Heart right ventricle (tissue), 16 donors: ENCODE data around the gene ANKFY1. TPM values are rescaled to one million over a fixed set of nuclear protein-coding genes. Genes with fewer than 3 reads are reported as not detected.

Experiments used
- ATAC-seq, 8 donors: fragments of 200-7000 bp; cut with Tn5 transposase; one replicate each; pipeline ENCODE4 v1.9.1; 2020; ENCODE audit warnings: mild to moderate bottlenecking in 8 of 8, moderate library complexity in 8 of 8, moderate number of reproducible peaks in 1 of 8
- DNase-seq, 2 donors: peaks; one replicate each; pipeline ENCODE4 v3.0.0-alpha.2; 2020
- H3K27ac ChIP-seq, 10 donors: fragments of 200-600 bp; sonication (generic) in 2 of 10; one replicate each; pipeline versions ENCODE4 v1.5.0 to v1.8.0; 2020 to 2022; ENCODE audit warnings: mild to moderate bottlenecking in 3 of 10
- H3K27me3 ChIP-seq, 7 donors: fragments of 200-600 bp; one replicate each; pipeline ENCODE4 v1.8.0; 2021 to 2022; ENCODE audit warnings: mild to moderate bottlenecking in 2 of 7
- H3K36me3 ChIP-seq, 9 donors: fragments of 200-600 bp; sonication (generic) in 1 of 9; one replicate each; pipeline versions ENCODE4 v1.5.0 to v1.8.0; 2020 to 2022; ENCODE audit warnings: mild to moderate bottlenecking in 2 of 9
- H3K4me1 ChIP-seq, 9 donors: fragments of 200-600 bp; sonication (generic) in 1 of 9; one replicate each; pipeline versions ENCODE4 v1.5.0 to v1.8.0; 2020 to 2022; ENCODE audit warnings: mild to moderate bottlenecking in 4 of 9
- H3K4me3 ChIP-seq, 10 donors: fragments of 200-600 bp; sonication (generic) in 2 of 10; one replicate each; pipeline versions ENCODE4 v1.5.0 to v1.8.0; 2020 to 2022; ENCODE audit warnings: mild to moderate bottlenecking in 7 of 10, moderate library complexity in 2 of 10
- H3K9me3 ChIP-seq, 11 donors: fragments of 200-600 bp in 10 of 11; sonication (generic) in 2 of 11; one replicate each; pipeline versions ENCODE4 v1.5.0 to v1.8.0; 2013 to 2022; ENCODE audit warnings: mild to moderate bottlenecking in 2 of 11, control low read depth in 1 of 11, moderate library complexity in 1 of 11
- WGBS, 2 donors: extraction: QIAGEN DNeasy Blood & Tissue Kit; methylation state at CpG; one replicate each; pipeline ENCODE4 v1.1.7; 2013; ENCODE audit warnings: inconsistent platforms in 1 of 2; 5-methylcytosine and 5-hydroxymethylcytosine counted together
- intact Hi-C, 10 donors: fragments of 100-400 bp; cut with DNase I; formaldehyde crosslinking; loops; one replicate each; pipeline versions ENCODE4 v1.11.1 to v1.14.2; 2022
- polyA plus RNA-seq, 2 donors: library from polyadenylated mRNA; stranded (reverse); fragments of 200-250 nt; gene quantifications; one replicate each; pipeline ENCODE4 v1.2.3, GENCODE V29; 2013
- total RNA-seq, 10 donors: library from RNA; stranded (reverse); fragmentation: NEBNext Ultra II Directional in 3 of 10; extraction: Animal tissue kit (Norgen Biotek cat#: 25700) in 3 of 10; gene quantifications; one replicate each; pipeline versions ENCODE4 v1.2.1 to v1.2.4, GENCODE V29; 2021 to 2023
- TF ChIP-seq, protein P1 (sequence below), 9 donors: fragments of 200-600 bp; sonication (generic) in 2 of 9; IDR thresholded peaks; one replicate each; pipeline versions ENCODE4 v1.5.0 to v1.8.0; 2021 to 2022; ENCODE audit warnings: antibody characterized with exemption in 9 of 9, mild to moderate bottlenecking in 5 of 9, moderate library complexity in 1 of 9
- donor health status: Arrhythmogenic right ventricular cardiomyopathy.
- donor health status: ischemic (EF 13 %, LVEDD 7.1; RV severe dilation, severe dysfunction).
- donor health status: healthy with polysubstance abuse.
- donor health status: DM: no; HTN: yes; CAD: no.
- donor health status: DM: no; HTN: no; CAD: no.
- donor health status: ischemic (EF 25% LVEDD 6.9; RV normal size, moderate dysfunction).
- donor health status: ischemic (EF 25% LVEDD 5.7; RV mildly dilated, moderate dysfunction).
- donor health status: healthy.
- donor health status: DM: yes; HTN: yes; CAD: no.
- donor health status: Ischemic cardiomyopathy.
- donor health status: ischemic (EF 35%, LVEDD 5.7; RV mildly dilated, moderate dysfunction).
- donor health status: nonischemic (EF 11% LVEDD 7.7; RV severe dilation, severe dysfunction).
- donor health status: DM: yes; HTN: yes; CAD: no.
- donor health status: PGD.
- donor health status: ischemic (EF 29% LVEDD 5.4; RV normal size, mild dysfunction).
- donor health status: nonischemic (EF 23%, LVEDD 6.1; RV moderate dilation, normal function).

The ANKFY1 gene
- total and polyA plus RNA-seq, 12 donors, result 8.6 to 34.4 (median 24.0) TPM

DNA sequence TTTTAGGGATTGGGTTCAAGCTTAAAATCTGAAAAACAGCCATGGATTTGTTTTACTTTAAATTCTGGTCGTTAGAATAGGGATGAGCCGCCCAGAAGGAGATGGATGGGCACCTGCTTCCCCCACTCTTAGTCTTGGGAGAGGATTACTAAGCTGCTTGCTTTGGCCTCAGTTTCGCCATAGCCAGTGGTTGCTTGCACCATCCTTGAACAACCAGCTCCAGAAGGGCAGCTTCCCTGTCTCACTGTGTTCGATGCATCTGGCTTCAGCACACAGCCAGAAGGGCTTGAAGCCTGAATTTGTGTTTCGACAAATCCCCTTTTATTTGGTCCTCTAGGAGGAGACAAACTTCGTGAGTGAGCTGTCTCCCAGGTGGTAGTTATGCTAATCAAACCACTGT lies 113.7 kb downstream of the ANKFY1 start:
- Histone ChIP-seq H3K27ac (no peak overlapping the region), H3K27me3 (no peaks in the 10 kb centered on the region), H3K36me3 (peaks cover 0 to 45% (median 9%) of the 10 kb centered on the region in 9 donors), H3K4me3 (no peak overlapping the region), H3K4me1 (peaks cover 0 to 2% (median 0%) of the 10 kb centered on the region in 9 donors), H3K9me3 (no peaks in the 10 kb centered on the region)
- TF ChIP-seq, protein P1, sequence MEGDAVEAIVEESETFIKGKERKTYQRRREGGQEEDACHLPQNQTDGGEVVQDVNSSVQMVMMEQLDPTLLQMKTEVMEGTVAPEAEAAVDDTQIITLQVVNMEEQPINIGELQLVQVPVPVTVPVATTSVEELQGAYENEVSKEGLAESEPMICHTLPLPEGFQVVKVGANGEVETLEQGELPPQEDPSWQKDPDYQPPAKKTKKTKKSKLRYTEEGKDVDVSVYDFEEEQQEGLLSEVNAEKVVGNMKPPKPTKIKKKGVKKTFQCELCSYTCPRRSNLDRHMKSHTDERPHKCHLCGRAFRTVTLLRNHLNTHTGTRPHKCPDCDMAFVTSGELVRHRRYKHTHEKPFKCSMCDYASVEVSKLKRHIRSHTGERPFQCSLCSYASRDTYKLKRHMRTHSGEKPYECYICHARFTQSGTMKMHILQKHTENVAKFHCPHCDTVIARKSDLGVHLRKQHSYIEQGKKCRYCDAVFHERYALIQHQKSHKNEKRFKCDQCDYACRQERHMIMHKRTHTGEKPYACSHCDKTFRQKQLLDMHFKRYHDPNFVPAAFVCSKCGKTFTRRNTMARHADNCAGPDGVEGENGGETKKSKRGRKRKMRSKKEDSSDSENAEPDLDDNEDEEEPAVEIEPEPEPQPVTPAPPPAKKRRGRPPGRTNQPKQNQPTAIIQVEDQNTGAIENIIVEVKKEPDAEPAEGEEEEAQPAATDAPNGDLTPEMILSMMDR (IDR thresholded peaks at IDR 0.05), result no peak
- DNase-seq, result no peak
- WGBS, 2 donors, result 89 to 95% methylated on average over 6 of the region's 6 CpGs
- intact Hi-C loops, result no loop called here
- no peak for ATAC-seq

DNA sequence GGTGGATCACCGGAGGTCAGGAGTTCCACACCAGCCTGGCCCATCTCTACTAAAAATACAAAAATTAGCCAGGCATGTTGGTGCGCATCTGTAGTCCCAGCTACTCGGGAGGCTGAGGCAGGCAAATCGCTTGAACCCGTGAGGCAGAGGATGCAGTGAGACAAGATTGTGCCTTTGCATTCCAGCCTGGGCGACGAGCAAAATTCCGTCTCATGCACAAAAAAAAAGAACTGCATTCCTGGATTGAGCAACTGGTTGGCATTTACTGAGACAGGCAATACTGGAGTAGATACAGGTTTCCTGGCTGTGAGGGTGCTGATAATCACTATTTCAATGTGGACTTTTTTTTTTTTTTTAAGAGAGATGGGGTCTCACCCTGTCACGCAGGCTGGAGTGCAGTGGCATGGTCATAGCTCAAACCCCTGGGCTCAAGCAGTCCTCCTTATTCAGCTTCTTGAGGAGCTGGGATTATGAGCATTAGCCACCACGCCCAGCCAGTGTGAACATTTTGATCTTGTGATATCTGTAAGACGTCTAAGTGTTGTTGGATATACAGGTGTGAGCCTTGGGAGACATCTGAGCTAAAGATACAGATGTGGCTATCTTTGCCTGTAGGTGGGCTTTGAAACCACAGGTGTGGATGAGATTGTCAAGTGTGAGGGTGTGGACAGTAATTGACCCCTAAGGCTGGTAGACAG lies 115.0 kb downstream of the ANKFY1 start:
- Histone ChIP-seq H3K4me1 (peaks cover 0 to 14% (median 6%) of the 10 kb centered on the region in 9 donors), H3K27ac (no peak overlapping the region), H3K36me3 (peaks cover 0 to 32% (median 0%) of the 10 kb centered on the region in 9 donors), H3K4me3 (no peak overlapping the region), H3K9me3 (no peaks in the 10 kb centered on the region), H3K27me3 (no peaks in the 10 kb centered on the region)
- DNase-seq (no peak), ATAC-seq (no peak)
- 84 to 89% methylated on average over 11 of the region's 11 CpGs for WGBS, 2 donors
- intact Hi-C loops, result no loop called here
- TF ChIP-seq, protein P1 (IDR thresholded peaks at IDR 0.05), result no peak

DNA sequence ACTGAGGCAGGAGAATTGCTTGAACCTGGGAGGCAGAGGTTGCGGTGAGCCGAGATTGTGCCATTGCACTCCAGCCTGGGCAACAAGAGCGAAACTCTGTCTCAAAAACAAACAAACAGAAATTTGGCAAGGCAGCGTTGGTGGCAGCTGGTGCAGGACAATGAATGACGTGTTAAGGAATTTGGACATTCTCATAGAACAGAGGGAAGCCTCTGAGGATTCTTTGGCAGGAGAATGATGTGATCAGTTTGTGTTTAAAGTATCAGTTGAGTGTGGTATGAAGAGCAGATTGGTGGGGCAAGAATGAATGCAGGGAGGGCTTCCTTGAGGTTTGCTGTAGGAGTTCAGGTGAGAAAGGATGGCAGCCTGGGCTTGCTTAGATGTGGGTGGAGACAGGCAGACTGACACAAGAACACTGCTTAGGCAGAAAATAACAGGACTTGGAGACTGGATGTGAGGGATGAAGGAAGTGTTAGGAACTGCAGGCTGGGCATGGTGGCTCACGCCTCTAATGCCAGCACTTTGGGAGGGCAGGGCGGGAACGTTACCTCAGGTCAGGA lies 115.9 kb downstream of the ANKFY1 start:
- Histone ChIP-seq H3K27ac (no peak overlapping the region), H3K36me3 (peaks cover 0 to 23% (median 0%) of the 10 kb centered on the region in 9 donors), H3K4me3 (no peak overlapping the region), H3K27me3 (no peaks in the 10 kb centered on the region), H3K9me3 (no peaks in the 10 kb centered on the region), H3K4me1 (peaks cover 0 to 14% (median 6%) of the 10 kb centered on the region in 9 donors)
- 87 to 91% methylated on average over 8 of the region's 8 CpGs for WGBS, 2 donors
- intact Hi-C loops, result no loop called here
- TF ChIP-seq, protein P1 (IDR thresholded peaks at IDR 0.05), result no peak
- no peak for ATAC-seq
- DNase-seq, result no peak

DNA sequence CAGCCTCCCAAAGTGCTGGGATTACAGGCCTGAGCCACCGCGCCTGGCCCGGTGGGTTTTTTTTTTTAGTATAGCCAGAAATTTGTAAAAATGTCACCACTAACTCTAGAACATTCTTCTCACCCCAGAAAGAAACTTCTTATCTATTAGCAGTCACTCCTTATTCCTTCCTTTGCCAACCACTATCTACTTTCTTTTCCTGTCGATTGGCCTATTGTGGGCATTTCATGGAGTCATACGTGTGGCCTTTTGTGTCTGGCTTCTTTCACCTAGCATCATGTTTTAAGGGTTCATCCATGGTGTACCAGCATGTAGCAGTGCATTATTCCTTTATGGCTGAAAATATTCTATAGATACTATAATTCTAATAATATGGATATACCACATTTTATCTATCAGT lies 117.1 kb downstream of the ANKFY1 start:
- no peak for ATAC-seq
- H3K4me3 ChIP-seq, result no peak overlapping the region
- no peak for DNase-seq
- intact Hi-C loops, result no loop called here
- WGBS, 2 donors, result 66 to 82% methylated on average over 5 of the region's 5 CpGs
- peaks cover 0 to 15% (median 0%) of the 10 kb centered on the region in 9 donors for H3K36me3 ChIP-seq
- TF ChIP-seq, protein P1 (IDR thresholded peaks at IDR 0.05), result no peak
- H3K4me1 ChIP-seq, result peaks cover 0 to 19% (median 14%) of the 10 kb centered on the region in 9 donors
- H3K27me3 ChIP-seq, result no peaks in the 10 kb centered on the region
- no peaks in the 10 kb centered on the region for H3K9me3 ChIP-seq
- no peak overlapping the region for H3K27ac ChIP-seq
